Measurements from ENCODE around the gene MAGEA8. TPM values are rescaled to one million over a fixed set of nuclear protein-coding genes. Genes with fewer than 3 reads are reported as not detected.

Gene MAGEA8
- total RNA-seq, 1 donor from 2014 or later, result not detected

Other genes with a start within 250 kb of the MAGEA8 start
- gene TMEM185A, start 249.4 kb upstream of the MAGEA8 start, total RNA-seq, result 28.9 TPM
- not detected for gene MAGEA11, start 169.1 kb upstream of the MAGEA8 start, total RNA-seq
- 1.9 TPM for gene HSFX1, start 107.1 kb upstream of the MAGEA8 start, total RNA-seq
- gene MAGEA9, start 99.3 kb upstream of the MAGEA8 start, total RNA-seq, result not detected
- not detected for gene HSFX4, start 48.4 kb downstream of the MAGEA8 start, total RNA-seq
- gene EOLA2, start 57.3 kb downstream of the MAGEA8 start, total RNA-seq, result 21.8 TPM

Data from Right ventricle myocardium superior (tissue), 1 donor.